HG02763 (cell line): Measurements from ENCODE around the gene NTM.

Experiments
- ATAC-seq: cut with Tn5 transposase; IDR thresholded peaks from one replicate; pipeline ENCODE4 v1.9.1; 2021; ENCODE audit warnings: mild to moderate bottlenecking, moderate library complexity; ENCODE audit not compliant: unreplicated experiment

NTM gene

GRCh38 chr11:131807876-131808275 lies 437.5 kb downstream of the NTM start:
- ATAC-seq = no peak

GRCh38 chr11:131808470-131808869 lies 438.1 kb downstream of the NTM start:
- ATAC-seq = no peak

- ATAC-seq = no peak
Measured at GRCh38 chr11:131809203-131809918, 438.9 kb downstream of the NTM start.

GRCh38 chr11:131810541-131810940 lies 440.1 kb downstream of the NTM start:
- no peak for ATAC-seq

- no peak for ATAC-seq
Measured at GRCh38 chr11:131811383-131811782, 441.0 kb downstream of the NTM start.

GRCh38 chr11:131814108-131814507 lies 443.7 kb downstream of the NTM start:
- ATAC-seq = no peak

- no peak for ATAC-seq
Measured at GRCh38 chr11:131815590-131815989, 445.2 kb downstream of the NTM start.

- ATAC-seq = no peak
Measured at GRCh38 chr11:131816051-131816450, 445.6 kb downstream of the NTM start.

- no peak for ATAC-seq
Measured at GRCh38 chr11:131817687-131818188, 447.3 kb downstream of the NTM start.

GRCh38 chr11:131819865-131820264 lies 449.4 kb downstream of the NTM start:
- ATAC-seq = no peak

GRCh38 chr11:131822506-131822905 lies 452.1 kb downstream of the NTM start:
- no peak for ATAC-seq

GRCh38 chr11:131823772-131824171 lies 453.4 kb downstream of the NTM start:
- no peak for ATAC-seq

- ATAC-seq = no peak
Measured at GRCh38 chr11:131824771-131825170, 454.4 kb downstream of the NTM start.

- ATAC-seq = no peak
Measured at GRCh38 chr11:131827430-131827829, 457.0 kb downstream of the NTM start.

- no peak for ATAC-seq
Measured at GRCh38 chr11:131829725-131830124, 459.3 kb downstream of the NTM start.

- ATAC-seq = no peak
Measured at GRCh38 chr11:131832079-131832478, 461.7 kb downstream of the NTM start.

- ATAC-seq = no peak
Measured at GRCh38 chr11:131833366-131833765, 463.0 kb downstream of the NTM start.

- no peak for ATAC-seq
Measured at GRCh38 chr11:131837562-131837961, 467.1 kb downstream of the NTM start.

- no peak for ATAC-seq
Measured at GRCh38 chr11:131838016-131838415, 467.6 kb downstream of the NTM start.

GRCh38 chr11:131839326-131839725 lies 468.9 kb downstream of the NTM start:
- no peak for ATAC-seq

- no peak for ATAC-seq
Measured at GRCh38 chr11:131840545-131840944, 470.1 kb downstream of the NTM start.

GRCh38 chr11:131841028-131841427 lies 470.6 kb downstream of the NTM start:
- no peak for ATAC-seq
